Suprapubic skin (tissue), 4 donors: ENCODE results near the gene WNT6. TPM values are rescaled to one million over a fixed set of nuclear protein-coding genes. Genes with fewer than 3 reads are reported as not detected.

ENCODE experiments used
- DNase-seq, 2 donors: peaks; one replicate each; pipeline ENCODE4 v3.0.0-alpha.2; 2019; ENCODE audit warnings: low spot score in 2 of 2
- H3K27ac ChIP-seq: fragments of 200-600 bp; sonication (generic); one replicate; pipeline ENCODE4 v1.5.1; 2019
- H3K27me3 ChIP-seq: fragments of 200-600 bp; sonication (generic); one replicate; pipeline ENCODE4 v1.5.1; 2019
- H3K36me3 ChIP-seq: fragments of 200-600 bp; sonication (generic); one replicate; pipeline ENCODE4 v1.5.1; 2019
- H3K4me1 ChIP-seq: fragments of 200-600 bp; sonication (generic); one replicate; pipeline ENCODE4 v1.5.1; 2019
- H3K4me3 ChIP-seq: fragments of 200-600 bp; sonication (generic); one replicate; pipeline ENCODE4 v1.5.1; 2019; ENCODE audit warnings: mild to moderate bottlenecking
- H3K9me3 ChIP-seq: fragments of 200-600 bp; sonication (generic); one replicate; pipeline ENCODE4 v1.5.1; 2019
- EP300 ChIP-seq: sonication (generic); formaldehyde crosslinking; IDR thresholded peaks from one replicate; pipeline ENCODE4 v1.6.1; 2017; ENCODE audit warnings: antibody characterized with exemption
- POLR2A ChIP-seq, 2 donors: fragments of 450-650 bp; IDR thresholded peaks; one replicate each; pipeline ENCODE4 v1.6.1; 2017; ENCODE audit warnings: antibody characterized with exemption in 2 of 2, mild to moderate bottlenecking in 2 of 2, moderate library complexity in 2 of 2
- POLR2AphosphoS5 ChIP-seq, 3 donors: sonication (generic); formaldehyde crosslinking; IDR thresholded peaks; one replicate each; pipeline ENCODE4 v1.6.1; 2017; ENCODE audit warnings: antibody characterized with exemption in 3 of 3
- WGBS: methylation state at CpG from one replicate; pipeline ENCODE4 v1.1.5; 2018; 5-methylcytosine and 5-hydroxymethylcytosine counted together
- total RNA-seq, 4 donors: library from RNA; depleted of rRNA; stranded (reverse); fragments of >200 nt; gene quantifications; one replicate each; pipeline ENCODE4 v1.1.0, GENCODE V29; 2016
- TF ChIP-seq, protein P1 (sequence below), 2 donors: fragments of 200-600 bp in 1 of 2; fragments of 450-650 bp in 1 of 2; sonication (generic) in 1 of 2; IDR thresholded peaks; one replicate each; pipeline ENCODE4 v1.5.1; 2016 to 2019; ENCODE audit warnings: antibody characterized with exemption in 2 of 2, mild to moderate bottlenecking in 1 of 2, moderate library complexity in 1 of 2

Gene WNT6
- total RNA-seq, 4 donors from 2014 or later, result 1.4 to 3.7 (median 2.3) TPM

DNA sequence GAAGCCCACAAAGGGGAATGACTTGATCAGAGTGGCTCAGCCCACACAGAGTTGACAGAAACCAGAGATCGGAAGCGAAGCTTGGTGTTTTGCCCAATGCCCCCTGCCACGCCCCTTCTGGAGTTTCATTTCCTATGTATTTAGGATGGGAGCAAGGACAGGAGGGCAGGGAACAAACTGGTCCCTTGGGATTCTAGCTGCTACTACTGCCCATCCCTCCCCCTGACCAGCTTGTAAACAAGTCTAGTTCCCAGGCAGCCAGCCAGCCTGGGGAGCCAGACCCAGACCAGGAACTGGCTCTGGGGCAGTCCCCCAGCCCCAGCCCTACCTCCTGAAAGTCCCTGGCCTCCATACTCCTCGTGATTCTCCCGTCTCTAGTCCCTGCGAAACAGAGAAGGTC, 8.3 kb downstream of the WNT6 start:
- Histone ChIP-seq H3K4me1 (peaks cover 24% of the 10 kb centered on the region), H3K36me3 (no peaks in the 10 kb centered on the region), H3K27me3 (peaks cover 71% of the 10 kb centered on the region), H3K9me3 (no peaks in the 10 kb centered on the region), H3K4me3 (no peak overlapping the region), H3K27ac (no peak overlapping the region)
- WGBS, result 54% methylated on average over 6 of the region's 6 CpGs
- TF ChIP-seq POLR2AphosphoS5 (IDR thresholded peaks at IDR 0.05), result no peak
- TF ChIP-seq EP300, result no peak
- TF ChIP-seq, protein P1, sequence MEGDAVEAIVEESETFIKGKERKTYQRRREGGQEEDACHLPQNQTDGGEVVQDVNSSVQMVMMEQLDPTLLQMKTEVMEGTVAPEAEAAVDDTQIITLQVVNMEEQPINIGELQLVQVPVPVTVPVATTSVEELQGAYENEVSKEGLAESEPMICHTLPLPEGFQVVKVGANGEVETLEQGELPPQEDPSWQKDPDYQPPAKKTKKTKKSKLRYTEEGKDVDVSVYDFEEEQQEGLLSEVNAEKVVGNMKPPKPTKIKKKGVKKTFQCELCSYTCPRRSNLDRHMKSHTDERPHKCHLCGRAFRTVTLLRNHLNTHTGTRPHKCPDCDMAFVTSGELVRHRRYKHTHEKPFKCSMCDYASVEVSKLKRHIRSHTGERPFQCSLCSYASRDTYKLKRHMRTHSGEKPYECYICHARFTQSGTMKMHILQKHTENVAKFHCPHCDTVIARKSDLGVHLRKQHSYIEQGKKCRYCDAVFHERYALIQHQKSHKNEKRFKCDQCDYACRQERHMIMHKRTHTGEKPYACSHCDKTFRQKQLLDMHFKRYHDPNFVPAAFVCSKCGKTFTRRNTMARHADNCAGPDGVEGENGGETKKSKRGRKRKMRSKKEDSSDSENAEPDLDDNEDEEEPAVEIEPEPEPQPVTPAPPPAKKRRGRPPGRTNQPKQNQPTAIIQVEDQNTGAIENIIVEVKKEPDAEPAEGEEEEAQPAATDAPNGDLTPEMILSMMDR (IDR thresholded peaks at IDR 0.05), result no peak
- TF ChIP-seq POLR2A (IDR thresholded peaks at IDR 0.05), result no peak
- DNase-seq, result no peak

DNA sequence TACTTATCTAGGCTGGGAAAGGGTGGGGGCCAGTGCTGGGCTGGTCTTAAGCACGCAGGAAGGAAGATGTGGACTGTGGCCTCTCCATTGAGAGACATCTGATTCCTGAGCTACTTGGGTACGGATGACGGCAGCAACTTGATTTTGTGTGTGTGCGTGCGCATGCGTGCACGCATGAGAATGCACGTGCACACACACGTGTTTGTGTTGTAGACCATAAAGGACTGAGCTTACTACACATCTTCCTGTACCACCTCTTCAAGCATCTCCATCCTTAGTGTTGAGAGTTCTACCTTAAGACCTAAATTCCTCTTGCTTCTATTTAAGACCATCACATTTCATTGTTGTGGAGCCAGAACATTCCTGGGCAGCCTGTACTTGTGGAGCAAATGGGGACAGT, 9.5 kb downstream of the WNT6 start:
- no peaks in the 10 kb centered on the region for H3K36me3 ChIP-seq
- WGBS, result 86% methylated on average over 9 of the region's 9 CpGs
- H3K27me3 ChIP-seq, result peaks cover 77% of the 10 kb centered on the region
- H3K9me3 ChIP-seq, result no peaks in the 10 kb centered on the region
- no peak for DNase-seq
- peaks cover 24% of the 10 kb centered on the region for H3K4me1 ChIP-seq
- no peak overlapping the region for H3K4me3 ChIP-seq
- H3K27ac ChIP-seq, result no peak overlapping the region
- TF ChIP-seq POLR2AphosphoS5 (IDR thresholded peaks at IDR 0.05), result no peak
- no peak for TF ChIP-seq POLR2A (IDR thresholded peaks at IDR 0.05)
- TF ChIP-seq, protein P1 (IDR thresholded peaks at IDR 0.05), result no peak
- no peak for TF ChIP-seq EP300

DNA sequence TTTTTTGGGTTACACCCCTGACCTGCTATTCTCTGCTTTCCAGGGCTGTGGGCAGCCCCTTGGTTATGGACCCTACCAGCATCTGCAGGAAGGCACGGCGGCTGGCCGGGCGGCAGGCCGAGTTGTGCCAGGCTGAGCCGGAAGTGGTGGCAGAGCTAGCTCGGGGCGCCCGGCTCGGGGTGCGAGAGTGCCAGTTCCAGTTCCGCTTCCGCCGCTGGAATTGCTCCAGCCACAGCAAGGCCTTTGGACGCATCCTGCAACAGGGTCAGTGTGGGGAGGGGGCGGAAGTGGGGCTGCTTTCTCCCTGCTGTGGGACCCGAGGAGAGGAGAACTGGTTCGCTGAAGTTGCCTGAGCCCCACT, 11.4 kb downstream of the WNT6 start:
- TF ChIP-seq POLR2AphosphoS5 (IDR thresholded peaks at IDR 0.05) (no peak), POLR2A (IDR thresholded peaks at IDR 0.05) (no peak), EP300 (no peak)
- TF ChIP-seq, protein P1 (IDR thresholded peaks at IDR 0.05), result no peak
- Histone ChIP-seq H3K9me3 (no peaks in the 10 kb centered on the region), H3K4me3 (peak overlapping the region; percentile 30), H3K36me3 (no peaks in the 10 kb centered on the region), H3K27ac (no peak overlapping the region), H3K4me1 (peaks cover 13% of the 10 kb centered on the region), H3K27me3 (peaks cover 68% of the 10 kb centered on the region)
- 70% methylated on average over 14 of the region's 18 CpGs for WGBS
- no peak for DNase-seq

DNA sequence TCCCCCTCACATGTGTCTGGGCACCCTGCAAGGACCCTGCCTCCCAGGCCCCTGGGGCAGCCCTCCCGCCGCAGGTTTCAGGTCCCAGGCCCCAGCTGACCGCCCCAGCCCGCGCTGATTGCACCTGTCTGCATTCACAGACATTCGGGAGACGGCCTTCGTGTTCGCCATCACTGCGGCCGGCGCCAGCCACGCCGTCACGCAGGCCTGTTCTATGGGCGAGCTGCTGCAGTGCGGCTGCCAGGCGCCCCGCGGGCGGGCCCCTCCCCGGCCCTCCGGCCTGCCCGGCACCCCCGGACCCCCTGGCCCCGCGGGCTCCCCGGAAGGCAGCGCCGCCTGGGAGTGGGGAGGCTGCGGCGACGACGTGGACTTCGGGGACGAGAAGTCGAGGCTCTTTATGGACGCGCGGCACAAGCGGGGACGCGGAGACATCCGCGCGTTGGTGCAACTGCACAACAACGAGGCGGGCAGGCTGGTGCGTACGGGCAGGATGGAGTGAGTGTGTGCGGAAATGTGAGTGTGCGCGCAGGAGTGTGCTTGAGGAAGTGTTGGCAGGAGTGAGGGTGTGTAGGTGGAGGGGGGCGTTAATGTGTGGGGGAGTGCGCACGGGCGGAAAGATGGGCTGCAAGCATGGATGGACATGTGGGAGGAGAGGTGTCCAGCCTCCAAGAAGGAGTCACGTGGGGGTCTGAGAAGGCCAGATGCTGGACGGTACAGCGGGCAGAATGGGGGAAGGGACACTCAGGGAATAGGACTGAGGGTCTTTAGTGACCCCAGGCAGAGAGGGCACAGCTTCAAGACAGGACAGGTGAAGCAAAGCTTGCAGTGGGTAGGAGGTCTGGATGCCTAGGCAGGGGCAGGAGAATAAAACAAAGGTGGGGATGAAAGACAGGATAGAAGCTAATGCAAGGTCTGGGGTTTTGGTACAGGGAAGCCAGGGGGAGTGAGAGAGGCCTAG, 12.0 kb downstream of the WNT6 start:
- WGBS, result 51% methylated on average over 44 of the region's 60 CpGs
- H3K9me3 ChIP-seq, result no peaks in the 10 kb centered on the region
- TF ChIP-seq, protein P1 (IDR thresholded peaks at IDR 0.05), result no peak
- no peak for TF ChIP-seq POLR2A (IDR thresholded peaks at IDR 0.05)
- no peak for TF ChIP-seq EP300
- TF ChIP-seq POLR2AphosphoS5 (IDR thresholded peaks at IDR 0.05), result no peak
- H3K27ac ChIP-seq, result no peak overlapping the region
- peaks cover 69% of the 10 kb centered on the region for H3K27me3 ChIP-seq
- H3K4me3 ChIP-seq, result peak overlapping the region; percentile 30
- no peaks in the 10 kb centered on the region for H3K36me3 ChIP-seq
- no peak for DNase-seq
- peaks cover 12% of the 10 kb centered on the region for H3K4me1 ChIP-seq

DNA sequence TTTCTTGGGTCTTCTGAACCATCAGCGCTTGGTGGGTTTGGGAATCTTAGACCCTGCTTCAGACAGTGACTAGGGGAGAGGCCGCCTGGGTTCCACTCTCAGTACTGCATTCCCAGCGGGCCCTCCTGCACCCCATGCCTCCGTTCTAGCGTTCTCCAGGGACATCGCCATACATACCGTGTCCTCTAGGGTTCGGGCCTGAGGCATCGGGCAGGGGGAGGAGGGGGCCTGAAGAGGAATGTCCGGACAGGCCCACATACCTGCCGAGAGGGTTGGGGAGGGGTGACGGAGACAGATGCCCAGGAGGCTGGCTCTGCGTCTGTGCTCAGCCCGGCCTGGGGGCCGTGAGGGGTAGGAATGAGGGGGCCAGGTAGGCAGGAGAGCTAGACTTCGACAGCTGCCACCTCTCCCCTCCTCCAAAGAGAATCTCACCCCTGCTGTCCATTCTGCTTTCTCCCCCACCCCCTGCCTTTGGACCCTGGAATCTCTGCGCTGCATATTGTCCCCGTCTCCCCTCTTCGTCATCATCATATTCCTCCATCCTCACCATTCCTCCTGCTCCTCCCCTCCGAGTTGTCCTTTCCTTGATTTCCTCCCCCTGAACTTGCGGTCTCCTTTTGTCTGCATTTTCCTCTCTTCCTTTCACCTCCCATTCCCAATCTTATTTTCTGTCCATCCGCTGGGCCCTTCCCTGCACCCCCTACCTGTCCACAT, 13.2 kb downstream of the WNT6 start:
- Histone ChIP-seq H3K27me3 (peaks cover 76% of the 10 kb centered on the region), H3K4me3 (no peak overlapping the region), H3K27ac (no peak overlapping the region), H3K36me3 (no peaks in the 10 kb centered on the region), H3K9me3 (no peaks in the 10 kb centered on the region), H3K4me1 (peaks cover 12% of the 10 kb centered on the region)
- no peak for TF ChIP-seq EP300
- TF ChIP-seq, protein P1 (IDR thresholded peaks at IDR 0.05), result no peak
- no peak for TF ChIP-seq POLR2AphosphoS5 (IDR thresholded peaks at IDR 0.05)
- no peak for TF ChIP-seq POLR2A (IDR thresholded peaks at IDR 0.05)
- 63% methylated on average over 19 of the region's 22 CpGs for WGBS
- DNase-seq, result no peak
